GM12872 (cell line): ENCODE results near the gene RAMACL.

Experiments used
- TF ChIP-seq, protein P1 (sequence below): IDR thresholded peaks from 3 replicates; pipeline ENCODE4 v1.5.1; 2011; ENCODE audit warnings: low read depth, mild to moderate bottlenecking, low read length, moderate library complexity; ENCODE audit not compliant: insufficient read depth

Gene RAMACL

DNA sequence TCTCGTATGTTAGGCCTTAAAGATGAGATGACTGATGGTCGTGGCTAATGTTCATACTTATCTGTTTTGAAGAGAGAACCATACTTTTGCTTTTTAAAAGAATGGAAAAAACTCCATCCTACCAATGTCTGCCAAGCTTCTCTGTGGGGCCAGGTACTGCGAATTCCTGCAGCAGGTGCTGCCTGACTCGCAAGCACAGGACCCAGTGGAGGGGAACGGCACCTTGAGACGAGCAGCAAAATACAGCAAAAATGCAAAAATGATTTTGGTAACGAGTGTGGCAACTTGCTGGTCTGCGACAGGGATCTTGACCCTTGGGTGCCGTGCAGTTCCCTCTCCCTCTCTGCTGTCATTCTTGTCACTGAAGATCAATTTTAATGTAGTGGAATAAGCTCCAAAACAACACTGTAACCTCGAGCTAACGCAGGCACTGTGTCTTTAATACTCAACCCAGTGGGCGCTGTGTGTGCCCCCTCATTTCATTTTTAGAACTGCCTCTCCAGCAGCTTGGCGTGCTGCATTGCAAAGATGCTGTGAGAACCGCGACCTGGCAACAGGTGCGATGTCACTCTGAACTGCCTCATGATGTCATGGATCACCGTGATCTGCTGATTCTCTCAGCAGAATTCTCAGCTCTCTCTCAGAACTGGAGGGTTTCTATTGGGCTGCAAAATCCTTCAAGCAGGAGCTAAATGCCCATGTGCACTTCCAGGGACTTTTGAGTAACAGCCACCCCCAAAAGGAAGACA is 51.6 kb downstream of the RAMACL start:
- TF ChIP-seq, protein P1, sequence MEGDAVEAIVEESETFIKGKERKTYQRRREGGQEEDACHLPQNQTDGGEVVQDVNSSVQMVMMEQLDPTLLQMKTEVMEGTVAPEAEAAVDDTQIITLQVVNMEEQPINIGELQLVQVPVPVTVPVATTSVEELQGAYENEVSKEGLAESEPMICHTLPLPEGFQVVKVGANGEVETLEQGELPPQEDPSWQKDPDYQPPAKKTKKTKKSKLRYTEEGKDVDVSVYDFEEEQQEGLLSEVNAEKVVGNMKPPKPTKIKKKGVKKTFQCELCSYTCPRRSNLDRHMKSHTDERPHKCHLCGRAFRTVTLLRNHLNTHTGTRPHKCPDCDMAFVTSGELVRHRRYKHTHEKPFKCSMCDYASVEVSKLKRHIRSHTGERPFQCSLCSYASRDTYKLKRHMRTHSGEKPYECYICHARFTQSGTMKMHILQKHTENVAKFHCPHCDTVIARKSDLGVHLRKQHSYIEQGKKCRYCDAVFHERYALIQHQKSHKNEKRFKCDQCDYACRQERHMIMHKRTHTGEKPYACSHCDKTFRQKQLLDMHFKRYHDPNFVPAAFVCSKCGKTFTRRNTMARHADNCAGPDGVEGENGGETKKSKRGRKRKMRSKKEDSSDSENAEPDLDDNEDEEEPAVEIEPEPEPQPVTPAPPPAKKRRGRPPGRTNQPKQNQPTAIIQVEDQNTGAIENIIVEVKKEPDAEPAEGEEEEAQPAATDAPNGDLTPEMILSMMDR: no peak

- TF ChIP-seq, protein P1: no peak
Measured at GRCh38 chr6:166533205-166533824, 53.2 kb downstream of the RAMACL start.
